GM12878 (cell line): Measurements from ENCODE around the gene PRIM1. TPM values are rescaled to one million over a fixed set of nuclear protein-coding genes. Genes with fewer than 3 reads are reported as not detected.

ENCODE experiments used
- ATAC-seq: fragments of 200-7000 bp; cut with Tn5 transposase; 3 replicates; pipeline ENCODE4 v1.9.1; 2020; ENCODE audit warnings: mild to moderate bottlenecking, moderate library complexity
- BruUV-seq: library from RNA; stranded (reverse); fragments of 400-500 nt; replicated peaks from 2 replicates; lab custom pipeline; 2021; lab: Mats Ljungman, UMichigan
- CTCF ChIA-PET: fragments of 300-600 bp; sonication (Branson Sonifier 250); formaldehyde crosslinking; extraction: SDS; loops from one replicate; lab custom pipeline; 2021; ENCODE audit warnings: inconsistent platforms; lab: Yijun Ruan, JAX
- POLR2A ChIA-PET: fragments of 350-600 bp; formaldehyde crosslinking; extraction: SDS; loops from one replicate; lab custom pipeline; 2021; ENCODE audit warnings: inconsistent platforms; lab: Charles Lee
- RAD21 ChIA-PET: fragments of 300-600 bp; sonication (Branson Sonifier 250); formaldehyde crosslinking; loops from one replicate; lab custom pipeline; 2023; ENCODE audit warnings: antibody characterized with exemption; ENCODE audit not compliant: unreplicated experiment; lab: Charles Lee
- SMC1A ChIA-PET: fragments of 300-600 bp; sonication (Branson Sonifier 250); formaldehyde crosslinking; loops from one replicate; lab custom pipeline; 2023; ENCODE audit not compliant: unreplicated experiment, uncharacterized antibody; lab: Charles Lee
- DNase-seq: peaks from one replicate; pipeline ENCODE4 v3.0.0-alpha.2; 2011; ENCODE audit warnings: low read depth, low spot score
- FAIRE-seq: peaks from 3 replicates; lab custom pipeline; 2011; peaks lifted over from hg19 to GRCh38; lab: Jason Lieb, UNC
- H2AFZ ChIP-seq: 2 replicates; pipeline ENCODE4 v1.6.0; 2011; ENCODE audit warnings: low read depth, low read length, control low read depth; ENCODE audit not compliant: control insufficient read depth
- H3K27ac ChIP-seq: 2 replicates; pipeline ENCODE4 v1.5.1; 2011; ENCODE audit warnings: control low read depth; ENCODE audit not compliant: control insufficient read depth, insufficient read depth
- H3K27me3 ChIP-seq, 2 experiments: replicated peaks in 1 of 2; 2 replicates each; pipeline versions ENCODE4 v1.6.0 to v1.6.1; 2011; ENCODE audit warnings: low read length in 1 of 2; ENCODE audit not compliant: control insufficient read depth in 2 of 2, insufficient read depth in 2 of 2
- H3K36me3 ChIP-seq, 2 experiments: 2 replicates each; pipeline ENCODE4 v1.5.1; 2011; ENCODE audit warnings: low read length in 1 of 2; ENCODE audit not compliant: control insufficient read depth in 2 of 2, insufficient read depth in 2 of 2
- H3K4me1 ChIP-seq: 2 replicates; pipeline ENCODE4 v1.6.1; 2011; ENCODE audit warnings: mild to moderate bottlenecking, low read length, moderate library complexity, mixed read lengths; ENCODE audit not compliant: control insufficient read depth, insufficient read depth
- H3K4me2 ChIP-seq: 2 replicates; pipeline ENCODE4 v1.6.0; 2011; ENCODE audit warnings: control low read depth; ENCODE audit not compliant: control insufficient read depth, insufficient read depth
- H3K4me3 ChIP-seq: fragments of 200-600 bp; sonication (generic); 2 replicates; pipeline ENCODE4 v1.5.1; 2016
- H3K79me2 ChIP-seq: 2 replicates; pipeline ENCODE4 v1.6.0; 2011; ENCODE audit warnings: low read length; ENCODE audit not compliant: control insufficient read depth, insufficient read depth
- H3K9ac ChIP-seq: 2 replicates; pipeline ENCODE4 v1.8.0; 2011; ENCODE audit warnings: low read length, control low read depth, mixed read lengths; ENCODE audit not compliant: control insufficient read depth, insufficient read depth
- H3K9me3 ChIP-seq: replicated peaks from 3 replicates; pipeline ENCODE4 v1.5.1; 2011; ENCODE audit warnings: mild to moderate bottlenecking, low read length; ENCODE audit not compliant: control insufficient read depth, insufficient read depth
- H4K20me1 ChIP-seq: 2 replicates; pipeline ENCODE4 v1.6.0; 2011; ENCODE audit not compliant: control insufficient read depth, insufficient read depth
- NFYB ChIP-seq: IDR thresholded peaks from 2 replicates; pipeline ENCODE4 v1.6.1; 2011; ENCODE audit warnings: low read depth, mild to moderate bottlenecking, low read length, improper control_type of control experiment, moderate library complexity; ENCODE audit not compliant: insufficient read depth
- POLR2A ChIP-seq: IDR thresholded peaks from 2 replicates; pipeline ENCODE4 v1.6.1; 2011; ENCODE audit warnings: low read depth, mild to moderate bottlenecking, low read length
- RB1 ChIP-seq: fragments of 450-650 bp; formaldehyde crosslinking; IDR thresholded peaks from 2 replicates; pipeline ENCODE4 v1.6.1; 2017; ENCODE audit warnings: mild to moderate bottlenecking, borderline replicate concordance
- SPI1 ChIP-seq: IDR thresholded peaks from 2 replicates; pipeline ENCODE4 v1.6.1; 2011; ENCODE audit warnings: low read depth, mild to moderate bottlenecking, low read length, moderate library complexity, borderline replicate concordance; ENCODE audit not compliant: insufficient read depth
- SUZ12 ChIP-seq: fragments of 200-600 bp; sonication (generic); IDR thresholded peaks from one replicate; pipeline ENCODE4 v1.6.1; 2018; ENCODE audit warnings: antibody characterized with exemption, mild to moderate bottlenecking; ENCODE audit not compliant: unreplicated experiment
- ZSCAN29 ChIP-seq: fragments of 450-650 bp; IDR thresholded peaks from 2 replicates; pipeline ENCODE4 v1.6.1; 2017; ENCODE audit warnings: mild to moderate bottlenecking, moderate library complexity
- WGBS: methylation state at CpG from one replicate; pipeline ENCODE4 v1.1.6; 2016; ENCODE audit warnings: low lambda C conversion rate; ENCODE audit not compliant: insufficient replicate concordance, insufficient coverage; ENCODE audit errors: missing lambda C conversion rate; 5-methylcytosine and 5-hydroxymethylcytosine counted together
- in situ Hi-C: fragments of 300-500 bp; cut with MboI; formaldehyde crosslinking; loops from 9 replicates; pipeline ENCODE4 v1.14.3; 2018; ENCODE audit warnings: mixed read lengths
- intact Hi-C: fragments of 100-400 bp; cut with micrococcal nuclease; formaldehyde crosslinking; loops from one replicate; pipeline ENCODE4 v1.14.2; 2022; ENCODE audit not compliant: unreplicated experiment
- polyA plus RNA-seq, 11 experiments: library from polyadenylated mRNA; depleted of rRNA in 4 of 11; unstranded in 6 of 11; stranded (reverse) in 5 of 11; fragments of >200 nt; fragmentation: Nextera tagmentation in 4 of 11; fragmentation: Illumina TruSeq in 1 of 11; extraction: Ambion mirVana in 4 of 11; extraction: Trizol in 1 of 11; gene quantifications; 1 replicate in 1 of 11; 2 replicates in 10 of 11; pipeline versions ENCODE4 v1.2.1 to v1.2.3, GENCODE V29; 2011 to 2016; ENCODE audit warnings: inconsistent platforms in 2 of 11, missing spikeins in 2 of 11, low read depth in 1 of 11
- total RNA-seq, 4 experiments: library from RNA; depleted of rRNA in 3 of 4; stranded (reverse); fragments of >200 nt in 3 of 4; fragmentation: Illumina TruSeq in 1 of 4; extraction: Trizol in 1 of 4; gene quantifications; 2 replicates each; pipeline versions ENCODE4 v1.2.1 to v1.2.3, GENCODE V29; 2013 to 2021
- TF ChIP-seq, protein P1 (sequence below): fragments of 450-650 bp; IDR thresholded peaks from 2 replicates; pipeline ENCODE4 v1.6.1; 2017; ENCODE audit warnings: mild to moderate bottlenecking, moderate library complexity
- TF ChIP-seq, protein P2 (sequence below): fragments of 450-650 bp; conservative IDR thresholded peaks from 2 replicates; pipeline ENCODE4 v1.6.1; 2017; ENCODE audit warnings: mild to moderate bottlenecking, moderate library complexity
- TF ChIP-seq, protein P3 (sequence below): fragments of 450-650 bp; formaldehyde crosslinking; IDR thresholded peaks from 2 replicates; pipeline ENCODE4 v1.4.0; 2022; ENCODE audit warnings: mild to moderate bottlenecking, moderate library complexity
- TF ChIP-seq, protein P4 (sequence below): fragments of 450-650 bp; IDR thresholded peaks from 2 replicates; pipeline ENCODE4 v1.6.1; 2016; ENCODE audit warnings: mild to moderate bottlenecking

PRIM1 gene
- total and polyA plus RNA-seq, 10 of the 15 experiments (the other 5 are each of a cell fraction or from before 2014, with no cell fraction given) = 27.1 to 70.6 (median 55.7) TPM

DNA sequence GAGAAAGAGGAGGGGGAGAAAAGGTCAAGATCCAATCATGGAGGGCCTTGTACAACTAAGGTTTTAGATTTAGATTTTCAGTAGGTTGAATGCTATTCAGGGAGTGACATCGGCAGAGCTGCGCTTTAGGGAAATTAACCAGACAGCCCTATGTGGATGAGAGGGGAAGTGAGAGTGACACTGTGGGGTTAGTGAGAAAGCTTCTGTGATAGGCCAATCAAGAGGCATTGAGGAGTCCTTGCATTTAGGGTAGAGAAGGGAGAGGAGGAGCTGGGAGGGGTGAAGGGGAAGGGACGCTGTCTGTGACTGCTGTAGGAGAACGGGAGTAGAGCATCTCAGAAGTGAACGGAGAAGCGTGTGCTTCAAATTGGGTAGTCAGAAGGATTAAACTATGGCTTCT, 14.4 kb upstream of the PRIM1 start:
- SMC1A ChIA-PET = interaction anchor here (0.6 to 2.4 kb wide), 9 partner anchors 25 to 1322 kb away, joined by 3 to 12 read pairs (median 4); partner anchors contain the start of gene STAT6
- H3K79me2 ChIP-seq = no peaks in the 10 kb centered on the region
- TF ChIP-seq, protein P1, sequence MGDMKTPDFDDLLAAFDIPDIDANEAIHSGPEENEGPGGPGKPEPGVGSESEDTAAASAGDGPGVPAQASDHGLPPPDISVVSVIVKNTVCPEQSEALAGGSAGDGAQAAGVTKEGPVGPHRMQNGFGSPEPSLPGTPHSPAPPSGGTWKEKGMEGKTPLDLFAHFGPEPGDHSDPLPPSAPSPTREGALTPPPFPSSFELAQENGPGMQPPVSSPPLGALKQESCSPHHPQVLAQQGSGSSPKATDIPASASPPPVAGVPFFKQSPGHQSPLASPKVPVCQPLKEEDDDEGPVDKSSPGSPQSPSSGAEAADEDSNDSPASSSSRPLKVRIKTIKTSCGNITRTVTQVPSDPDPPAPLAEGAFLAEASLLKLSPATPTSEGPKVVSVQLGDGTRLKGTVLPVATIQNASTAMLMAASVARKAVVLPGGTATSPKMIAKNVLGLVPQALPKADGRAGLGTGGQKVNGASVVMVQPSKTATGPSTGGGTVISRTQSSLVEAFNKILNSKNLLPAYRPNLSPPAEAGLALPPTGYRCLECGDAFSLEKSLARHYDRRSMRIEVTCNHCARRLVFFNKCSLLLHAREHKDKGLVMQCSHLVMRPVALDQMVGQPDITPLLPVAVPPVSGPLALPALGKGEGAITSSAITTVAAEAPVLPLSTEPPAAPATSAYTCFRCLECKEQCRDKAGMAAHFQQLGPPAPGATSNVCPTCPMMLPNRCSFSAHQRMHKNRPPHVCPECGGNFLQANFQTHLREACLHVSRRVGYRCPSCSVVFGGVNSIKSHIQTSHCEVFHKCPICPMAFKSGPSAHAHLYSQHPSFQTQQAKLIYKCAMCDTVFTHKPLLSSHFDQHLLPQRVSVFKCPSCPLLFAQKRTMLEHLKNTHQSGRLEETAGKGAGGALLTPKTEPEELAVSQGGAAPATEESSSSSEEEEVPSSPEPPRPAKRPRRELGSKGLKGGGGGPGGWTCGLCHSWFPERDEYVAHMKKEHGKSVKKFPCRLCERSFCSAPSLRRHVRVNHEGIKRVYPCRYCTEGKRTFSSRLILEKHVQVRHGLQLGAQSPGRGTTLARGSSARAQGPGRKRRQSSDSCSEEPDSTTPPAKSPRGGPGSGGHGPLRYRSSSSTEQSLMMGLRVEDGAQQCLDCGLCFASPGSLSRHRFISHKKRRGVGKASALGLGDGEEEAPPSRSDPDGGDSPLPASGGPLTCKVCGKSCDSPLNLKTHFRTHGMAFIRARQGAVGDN = no peak
- TF ChIP-seq RB1 = no peak
- TF ChIP-seq, protein P2, sequence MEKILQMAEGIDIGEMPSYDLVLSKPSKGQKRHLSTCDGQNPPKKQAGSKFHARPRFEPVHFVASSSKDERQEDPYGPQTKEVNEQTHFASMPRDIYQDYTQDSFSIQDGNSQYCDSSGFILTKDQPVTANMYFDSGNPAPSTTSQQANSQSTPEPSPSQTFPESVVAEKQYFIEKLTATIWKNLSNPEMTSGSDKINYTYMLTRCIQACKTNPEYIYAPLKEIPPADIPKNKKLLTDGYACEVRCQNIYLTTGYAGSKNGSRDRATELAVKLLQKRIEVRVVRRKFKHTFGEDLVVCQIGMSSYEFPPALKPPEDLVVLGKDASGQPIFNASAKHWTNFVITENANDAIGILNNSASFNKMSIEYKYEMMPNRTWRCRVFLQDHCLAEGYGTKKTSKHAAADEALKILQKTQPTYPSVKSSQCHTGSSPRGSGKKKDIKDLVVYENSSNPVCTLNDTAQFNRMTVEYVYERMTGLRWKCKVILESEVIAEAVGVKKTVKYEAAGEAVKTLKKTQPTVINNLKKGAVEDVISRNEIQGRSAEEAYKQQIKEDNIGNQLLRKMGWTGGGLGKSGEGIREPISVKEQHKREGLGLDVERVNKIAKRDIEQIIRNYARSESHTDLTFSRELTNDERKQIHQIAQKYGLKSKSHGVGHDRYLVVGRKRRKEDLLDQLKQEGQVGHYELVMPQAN = no peak
- no peak for TF ChIP-seq SUZ12
- TF ChIP-seq ZSCAN29 = no peak
- peak; percentile 49; the same call in 1 of the 2 replicates for TF ChIP-seq NFYB
- TF ChIP-seq, protein P3, sequence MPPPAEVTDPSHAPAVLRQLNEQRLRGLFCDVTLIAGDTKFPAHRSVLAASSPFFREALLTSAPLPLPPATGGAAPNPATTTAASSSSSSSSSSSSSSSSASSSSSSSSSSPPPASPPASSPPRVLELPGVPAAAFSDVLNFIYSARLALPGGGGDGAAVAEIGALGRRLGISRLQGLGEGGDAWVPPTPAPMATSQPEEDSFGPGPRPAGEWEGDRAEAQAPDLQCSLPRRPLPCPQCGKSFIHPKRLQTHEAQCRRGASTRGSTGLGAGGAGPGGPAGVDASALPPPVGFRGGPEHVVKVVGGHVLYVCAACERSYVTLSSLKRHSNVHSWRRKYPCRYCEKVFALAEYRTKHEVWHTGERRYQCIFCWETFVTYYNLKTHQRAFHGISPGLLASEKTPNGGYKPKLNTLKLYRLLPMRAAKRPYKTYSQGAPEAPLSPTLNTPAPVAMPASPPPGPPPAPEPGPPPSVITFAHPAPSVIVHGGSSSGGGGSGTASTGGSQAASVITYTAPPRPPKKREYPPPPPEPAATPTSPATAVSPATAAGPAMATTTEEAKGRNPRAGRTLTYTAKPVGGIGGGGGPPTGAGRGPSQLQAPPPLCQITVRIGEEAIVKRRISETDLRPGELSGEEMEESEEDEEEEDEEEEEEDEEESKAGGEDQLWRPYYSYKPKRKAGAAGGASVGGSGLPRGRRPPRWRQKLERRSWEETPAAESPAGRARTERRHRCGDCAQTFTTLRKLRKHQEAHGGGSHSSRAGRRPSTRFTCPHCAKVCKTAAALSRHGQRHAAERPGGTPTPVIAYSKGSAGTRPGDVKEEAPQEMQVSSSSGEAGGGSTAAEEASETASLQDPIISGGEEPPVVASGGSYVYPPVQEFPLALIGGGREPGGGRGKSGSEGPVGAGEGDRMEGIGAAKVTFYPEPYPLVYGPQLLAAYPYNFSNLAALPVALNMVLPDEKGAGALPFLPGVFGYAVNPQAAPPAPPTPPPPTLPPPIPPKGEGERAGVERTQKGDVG (CRISPR knock-in tag) = no peak
- no peak for TF ChIP-seq POLR2A
- peak; percentile 98 for TF ChIP-seq SPI1
- TF ChIP-seq, protein P4, sequence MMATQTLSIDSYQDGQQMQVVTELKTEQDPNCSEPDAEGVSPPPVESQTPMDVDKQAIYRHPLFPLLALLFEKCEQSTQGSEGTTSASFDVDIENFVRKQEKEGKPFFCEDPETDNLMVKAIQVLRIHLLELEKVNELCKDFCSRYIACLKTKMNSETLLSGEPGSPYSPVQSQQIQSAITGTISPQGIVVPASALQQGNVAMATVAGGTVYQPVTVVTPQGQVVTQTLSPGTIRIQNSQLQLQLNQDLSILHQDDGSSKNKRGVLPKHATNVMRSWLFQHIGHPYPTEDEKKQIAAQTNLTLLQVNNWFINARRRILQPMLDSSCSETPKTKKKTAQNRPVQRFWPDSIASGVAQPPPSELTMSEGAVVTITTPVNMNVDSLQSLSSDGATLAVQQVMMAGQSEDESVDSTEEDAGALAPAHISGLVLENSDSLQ = peak; percentile 93

More for the DNA sequence above, 14.4 kb upstream of the PRIM1 start:
- Histone ChIP-seq H3K27ac (no peak overlapping the region; the same call in 1 of the 2 replicates), H3K27me3 (no peaks in the 10 kb centered on the region), H4K20me1 (no peaks in the 10 kb centered on the region), H3K4me3 (no peak overlapping the region), H3K9ac (0 out of 2 replicates have a peak overlapping the region, but pooled peaks have one; percentile 7), H3K4me1 (peaks cover 12% of the 10 kb centered on the region), H3K36me3 (no peaks in the 10 kb centered on the region), H3K9me3 (no peaks in the 10 kb centered on the region), H2AFZ (peak overlapping the region; percentile 47), H3K4me2 (peak overlapping the region; percentile 45)
- in situ Hi-C loops (no loop called here), intact Hi-C loops (no loop called here)
- CTCF ChIA-PET = interaction anchor here (0.7 to 9.3 kb wide), 14 partner anchors 9 to 476 kb away, joined by 3 to 127 read pairs (median 4); partner anchors contain the start of gene ZBTB39
- FAIRE-seq (peak; percentile 95), DNase-seq (peak; percentile 70), ATAC-seq (peak; percentile 99)
- WGBS = 7% methylated on average over 6 of the region's 6 CpGs
- no TSS peak for BruUV-seq
- RAD21 ChIA-PET = interaction anchor here (0.7 to 1.6 kb wide), 8 partner anchors 8 to 345 kb away, joined by 3 to 11 read pairs (median 4); partner anchors contain the start of gene STAT6
- POLR2A ChIA-PET = interaction anchor here (0.5 to 1.3 kb wide), 4 partner anchors 9 to 37 kb away, joined by 3 to 11 read pairs (median 5); no protein-coding TSS in a partner anchor
